Activated naive CD8-positive, alpha-beta T cell treated with anti-CD3 and anti-CD28 coated beads for 36 hours (primary cell): ENCODE data around the gene PDE6B. TPM values are rescaled to one million over a fixed set of nuclear protein-coding genes. Genes with fewer than 3 reads are reported as not detected.

Experiments
- DNase-seq: peaks from one replicate; pipeline ENCODE4 v3.0.0; 2021
- H3K27ac Mint-ChIP-seq: one replicate; pipeline ENCODE4 v1.8.0; 2022; ENCODE audit warnings: mild to moderate bottlenecking, moderate library complexity, mixed read lengths
- H3K27me3 Mint-ChIP-seq: one replicate; pipeline ENCODE4 v1.8.0; 2022; ENCODE audit warnings: mild to moderate bottlenecking, mixed read lengths
- H3K36me3 Mint-ChIP-seq: one replicate; pipeline ENCODE4 v1.8.0; 2021; ENCODE audit warnings: mild to moderate bottlenecking, mixed read lengths
- H3K4me1 Mint-ChIP-seq: one replicate; pipeline ENCODE4 v1.8.0; 2021; ENCODE audit warnings: mixed read lengths
- H3K4me3 Mint-ChIP-seq: one replicate; pipeline ENCODE4 v1.8.0; 2022; ENCODE audit warnings: mild to moderate bottlenecking, moderate library complexity, mixed read lengths
- H3K9me3 Mint-ChIP-seq: one replicate; pipeline ENCODE4 v1.8.0; 2022; ENCODE audit warnings: mixed read lengths
- total RNA-seq, 2 experiments: library from RNA; stranded (reverse); gene quantifications; one replicate each; pipeline ENCODE4 v1.2.3, GENCODE V29; 2021

PDE6B gene
- total RNA-seq, 2 experiments from 2014 or later: 12.6 to 13.9 TPM

- peaks cover 2% of the 10 kb centered on the region for H3K36me3 Mint-ChIP-seq
- no peaks in the 10 kb centered on the region for H3K27me3 Mint-ChIP-seq
- H3K4me1 Mint-ChIP-seq: peaks cover 12% of the 10 kb centered on the region
- DNase-seq: no peak
- no peak overlapping the region for H3K4me3 Mint-ChIP-seq
- H3K27ac Mint-ChIP-seq: no peak overlapping the region
- H3K9me3 Mint-ChIP-seq: no peaks in the 10 kb centered on the region
These were observed 84.0 kb downstream of the PDE6B start for GRCh38 chr4:709348-709747.

DNA sequence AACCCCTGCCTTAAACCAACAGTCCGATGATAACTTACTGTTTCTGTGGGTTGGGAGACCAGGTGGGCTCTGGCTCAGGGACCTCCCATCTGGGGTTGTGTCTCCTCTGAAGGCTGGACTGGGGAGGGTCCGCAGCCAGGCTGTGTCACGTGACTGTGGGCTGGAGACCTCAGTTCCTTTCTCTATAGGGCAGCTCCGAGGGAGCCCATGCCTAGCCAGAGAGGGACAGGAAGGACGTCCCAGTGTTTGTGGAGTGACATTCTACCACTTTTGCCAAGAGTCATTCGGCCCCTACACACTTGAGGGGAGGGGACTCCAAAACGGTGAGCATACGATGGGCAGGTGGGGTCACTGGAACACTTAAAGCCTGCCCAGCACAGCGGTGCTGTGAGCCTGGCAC, 84.7 kb downstream of the PDE6B start:
- Mint-ChIP-seq H3K36me3 (peaks cover 2% of the 10 kb centered on the region), H3K27ac (no peak overlapping the region), H3K27me3 (no peaks in the 10 kb centered on the region), H3K4me1 (peaks cover 12% of the 10 kb centered on the region), H3K9me3 (no peaks in the 10 kb centered on the region), H3K4me3 (no peak overlapping the region)
- DNase-seq: no peak

DNA sequence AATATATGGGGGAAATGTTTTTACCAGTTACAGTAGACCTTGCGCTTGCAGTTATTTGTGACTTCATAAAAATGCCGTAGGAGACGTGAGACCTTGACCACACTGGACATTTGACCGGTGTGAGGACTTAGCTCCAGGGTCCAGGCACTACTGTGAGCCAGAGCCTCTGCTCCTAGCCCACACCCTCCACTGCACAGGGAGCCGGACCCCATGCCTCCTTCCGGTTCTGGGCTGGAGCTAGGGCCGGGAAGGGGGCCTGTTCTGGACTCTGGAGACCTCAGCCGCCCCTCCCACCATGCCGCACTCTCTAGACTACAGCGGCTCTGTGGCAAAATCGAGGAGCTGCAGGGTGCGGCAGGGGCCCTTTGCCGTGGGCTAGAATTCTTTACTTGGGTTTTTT, 85.5 kb downstream of the PDE6B start:
- DNase-seq: no peak
- Mint-ChIP-seq H3K36me3 (peaks cover 2% of the 10 kb centered on the region), H3K27me3 (no peaks in the 10 kb centered on the region), H3K4me1 (peaks cover 10% of the 10 kb centered on the region), H3K27ac (no peak overlapping the region), H3K4me3 (no peak overlapping the region), H3K9me3 (no peaks in the 10 kb centered on the region)

- peaks cover 2% of the 10 kb centered on the region for H3K36me3 Mint-ChIP-seq
- peaks cover 10% of the 10 kb centered on the region for H3K4me1 Mint-ChIP-seq
- no peaks in the 10 kb centered on the region for H3K27me3 Mint-ChIP-seq
- H3K27ac Mint-ChIP-seq: no peak overlapping the region
- no peak overlapping the region for H3K4me3 Mint-ChIP-seq
- no peaks in the 10 kb centered on the region for H3K9me3 Mint-ChIP-seq
- DNase-seq: no peak
These were observed 86.7 kb downstream of the PDE6B start for GRCh38 chr4:712093-712492.

DNA sequence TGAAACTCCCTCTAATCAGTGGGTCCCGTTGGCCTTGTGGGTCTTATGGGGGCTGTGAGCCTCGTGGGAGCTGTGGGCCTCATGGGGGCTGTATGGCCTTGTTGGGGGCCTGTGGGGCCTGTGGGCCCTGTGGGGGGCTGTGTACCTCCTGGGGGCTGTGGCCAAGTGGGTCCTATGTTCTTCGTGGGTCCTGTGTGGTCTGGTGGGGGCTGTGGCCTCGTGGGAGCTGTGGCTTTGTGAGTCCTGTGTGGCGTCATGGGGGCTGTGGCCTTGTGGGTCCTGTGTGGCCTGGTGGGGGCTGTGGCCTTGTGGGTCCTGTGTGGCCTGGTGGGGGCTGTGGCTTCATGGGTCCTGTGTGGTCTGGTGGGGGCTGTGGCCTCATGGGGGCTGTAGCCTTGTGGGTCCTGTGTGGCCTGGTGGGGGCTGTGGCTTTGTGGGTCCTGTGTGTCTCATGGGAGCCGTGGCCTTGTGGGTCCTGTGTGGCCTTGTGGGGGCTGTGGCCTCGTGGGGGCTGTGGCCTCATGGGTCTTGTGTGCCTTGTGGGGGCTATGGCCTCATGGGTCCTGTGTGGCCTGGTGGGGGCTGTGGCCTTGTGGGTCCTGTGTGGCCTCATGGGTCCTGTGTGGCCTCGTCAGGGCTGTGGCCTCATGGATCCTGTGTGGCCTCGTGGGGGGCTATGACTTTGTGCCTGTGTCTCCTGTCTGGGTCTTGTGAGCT, 87.7 kb downstream of the PDE6B start:
- peaks cover 2% of the 10 kb centered on the region for H3K36me3 Mint-ChIP-seq
- no peaks in the 10 kb centered on the region for H3K27me3 Mint-ChIP-seq
- H3K4me3 Mint-ChIP-seq: no peak overlapping the region
- no peaks in the 10 kb centered on the region for H3K9me3 Mint-ChIP-seq
- H3K4me1 Mint-ChIP-seq: peaks cover 13% of the 10 kb centered on the region
- DNase-seq: no peak
- H3K27ac Mint-ChIP-seq: no peak overlapping the region

DNA sequence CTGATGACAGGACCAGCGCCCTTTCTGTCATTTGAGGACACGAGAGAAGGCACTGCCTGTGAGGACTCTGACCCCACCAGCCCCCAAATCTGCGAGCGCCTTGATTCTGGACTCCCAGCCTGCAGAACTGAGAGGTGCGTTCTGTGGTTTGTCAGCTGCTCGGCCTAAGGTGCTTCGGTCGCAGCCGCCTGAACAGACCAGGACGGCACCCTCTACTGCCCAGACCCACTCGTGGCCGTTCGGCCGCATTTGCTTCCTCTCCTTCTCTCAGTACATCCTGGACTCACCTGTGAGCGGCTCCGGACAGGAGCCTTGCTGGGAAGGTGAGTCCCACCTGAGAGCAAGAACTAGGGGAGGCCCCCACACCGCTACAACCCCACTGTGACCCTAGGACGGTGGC, 88.7 kb downstream of the PDE6B start:
- Mint-ChIP-seq H3K4me1 (peaks cover 8% of the 10 kb centered on the region), H3K9me3 (no peaks in the 10 kb centered on the region), H3K27me3 (no peaks in the 10 kb centered on the region), H3K4me3 (no peak overlapping the region), H3K36me3 (no peaks in the 10 kb centered on the region), H3K27ac (no peak overlapping the region)
- no peak for DNase-seq

- no peak overlapping the region for H3K27ac Mint-ChIP-seq
- H3K36me3 Mint-ChIP-seq: peaks cover 12% of the 10 kb centered on the region
- no peak for DNase-seq
- no peak overlapping the region for H3K4me3 Mint-ChIP-seq
- peaks cover 3% of the 10 kb centered on the region for H3K4me1 Mint-ChIP-seq
- no peaks in the 10 kb centered on the region for H3K9me3 Mint-ChIP-seq
- no peaks in the 10 kb centered on the region for H3K27me3 Mint-ChIP-seq
These were observed 92.4 kb downstream of the PDE6B start for GRCh38 chr4:717601-718320.

- peaks cover 19% of the 10 kb centered on the region for H3K36me3 Mint-ChIP-seq
- no peak overlapping the region for H3K4me3 Mint-ChIP-seq
- no peaks in the 10 kb centered on the region for H3K9me3 Mint-ChIP-seq
- no peaks in the 10 kb centered on the region for H3K27me3 Mint-ChIP-seq
- peaks cover 3% of the 10 kb centered on the region for H3K4me1 Mint-ChIP-seq
- H3K27ac Mint-ChIP-seq: no peak overlapping the region
- DNase-seq: no peak
These were observed 93.1 kb downstream of the PDE6B start for GRCh38 chr4:718460-718859.

Other genes starting within 250 kb of the PDE6B start
- gene ZNF721, start 126.4 kb upstream of the PDE6B start, total RNA-seq: 10 to 100 TPM; 33.4 to 38.3 TPM
- 10 to 100 TPM; 40.1 to 45.1 TPM for gene PIGG, start 126.4 kb upstream of the PDE6B start, total RNA-seq
- gene TMEM271, start 49.3 kb upstream of the PDE6B start, total RNA-seq: not detected
- gene ATP5ME, start 48.7 kb downstream of the PDE6B start, total RNA-seq: 100 to 1,000 TPM; 284 to 287 TPM
- gene MYL5, start 49.0 kb downstream of the PDE6B start, total RNA-seq: 10 to 100 TPM; 22.7 to 22.9 TPM
- under 1 TPM; 0.38 to 0.43 TPM for gene SLC49A3, start 63.6 kb downstream of the PDE6B start, total RNA-seq
- 10 to 100 TPM; 19.7 to 21.2 TPM for gene PCGF3, start 80.3 kb downstream of the PDE6B start, total RNA-seq
- under 1 TPM in 1 of 2 experiments, not detected in 1; 0.16 TPM for gene CPLX1, start 200.6 kb downstream of the PDE6B start, total RNA-seq